HG02884 (cell line): ENCODE results near the gene PDE11A.

Experiments
- ATAC-seq: cut with Tn5 transposase; IDR thresholded peaks from one replicate; pipeline ENCODE4 v1.9.1; 2021; ENCODE audit warnings: mild to moderate bottlenecking, moderate library complexity; ENCODE audit not compliant: unreplicated experiment

PDE11A gene

DNA sequence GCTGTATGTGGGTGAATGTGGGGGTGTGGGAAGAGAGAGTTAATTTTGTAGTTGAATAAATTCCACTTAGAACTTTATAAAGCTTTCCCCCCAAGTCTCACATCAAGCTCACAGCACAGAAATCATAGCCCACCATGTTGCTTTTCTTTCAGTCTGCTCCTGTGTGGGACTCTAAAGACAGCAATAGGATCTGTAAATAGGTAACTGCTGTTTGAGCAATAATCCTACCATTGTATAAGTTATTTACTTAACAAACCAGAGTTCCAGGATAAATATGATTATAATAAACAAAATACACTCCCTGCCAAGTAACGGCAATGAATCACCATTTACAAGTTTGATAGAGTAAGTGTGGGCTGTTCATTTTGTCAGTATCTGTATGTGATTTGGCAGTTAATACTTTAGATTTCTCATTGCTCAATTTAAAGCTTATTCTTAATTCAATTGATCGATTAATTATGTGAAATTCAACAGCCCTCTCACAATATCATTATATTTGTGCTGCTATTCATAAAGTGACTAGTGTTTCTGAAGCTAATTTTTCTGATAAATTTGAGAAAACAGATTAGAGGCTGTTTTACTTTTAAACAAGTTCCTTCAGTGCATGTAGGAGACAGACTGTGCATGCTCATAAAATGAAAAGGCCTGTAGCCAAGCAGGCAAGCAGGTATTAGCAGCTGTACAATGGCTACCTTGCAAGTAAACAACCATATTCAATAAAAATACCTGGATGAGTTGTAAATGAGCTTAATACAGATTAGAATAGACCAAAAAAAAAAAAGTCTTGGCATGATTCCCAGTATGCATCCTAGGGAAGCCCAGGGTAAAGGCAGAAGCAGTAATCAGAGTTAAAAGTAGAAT is 142.7 kb downstream of the PDE11A start:
- ATAC-seq: no peak

GRCh38 chr2:177923323-177923722 is 149.3 kb downstream of the PDE11A start:
- no peak for ATAC-seq

DNA sequence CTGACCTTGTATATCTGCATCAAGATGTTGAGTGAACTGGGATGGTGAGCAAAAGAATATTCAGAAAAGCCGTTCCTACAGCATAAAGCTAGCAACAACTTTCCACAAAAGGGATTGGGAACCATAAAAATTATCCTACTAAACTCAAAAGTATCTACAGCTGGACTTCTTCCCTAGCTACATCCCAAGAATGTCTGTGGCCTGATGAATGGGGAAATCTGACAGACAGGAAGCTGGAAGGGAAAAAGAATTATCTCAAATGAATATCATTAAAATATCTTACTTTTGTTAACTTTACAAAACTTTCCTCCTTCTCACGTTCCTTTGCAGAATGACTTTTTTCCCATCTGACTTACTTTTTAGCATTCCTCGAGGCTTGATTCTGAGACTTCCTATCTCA is 150.9 kb downstream of the PDE11A start:
- no peak for ATAC-seq

GRCh38 chr2:177917169-177917568 is 155.4 kb downstream of the PDE11A start:
- no peak for ATAC-seq

- no peak for ATAC-seq
Observed at GRCh38 chr2:177916342-177916741, 156.2 kb downstream of the PDE11A start.

DNA sequence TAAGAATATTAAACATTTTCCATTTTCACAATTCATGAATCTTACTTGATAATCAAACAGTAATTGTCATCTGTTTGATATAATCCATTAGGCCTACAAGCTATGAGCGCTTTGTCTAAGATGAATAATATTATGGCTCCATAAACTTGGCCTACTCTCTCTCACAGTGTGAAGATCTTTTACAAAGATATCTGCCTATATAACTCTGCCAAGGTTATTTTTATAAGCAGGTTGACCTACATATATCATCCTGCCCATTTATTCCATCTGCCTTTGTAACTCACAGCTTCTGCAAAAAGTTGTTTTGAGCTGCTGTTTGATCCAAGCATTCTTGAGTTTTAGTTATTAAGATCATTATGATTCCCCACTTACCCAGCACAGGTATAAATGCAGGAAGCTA is 158.3 kb downstream of the PDE11A start:
- ATAC-seq: no peak

DNA sequence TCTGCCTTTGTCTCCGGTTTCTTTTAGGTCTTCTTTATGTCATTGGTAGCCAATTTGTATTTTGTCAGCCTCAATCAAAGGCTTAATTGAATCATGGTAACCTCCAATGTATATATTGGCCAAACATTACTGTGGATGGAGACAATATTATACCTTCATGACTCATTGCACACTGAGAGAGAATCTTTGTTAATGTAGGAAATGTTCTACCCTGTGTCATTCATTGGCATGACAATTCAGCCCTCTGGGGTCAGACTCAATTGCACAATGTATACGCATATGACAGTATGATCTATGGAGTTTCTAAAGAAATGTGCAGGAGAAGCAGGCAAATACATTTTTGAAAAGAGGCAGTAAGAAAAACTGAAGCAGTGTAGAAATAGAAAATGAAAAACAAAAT is 162.6 kb downstream of the PDE11A start:
- ATAC-seq: no peak

DNA sequence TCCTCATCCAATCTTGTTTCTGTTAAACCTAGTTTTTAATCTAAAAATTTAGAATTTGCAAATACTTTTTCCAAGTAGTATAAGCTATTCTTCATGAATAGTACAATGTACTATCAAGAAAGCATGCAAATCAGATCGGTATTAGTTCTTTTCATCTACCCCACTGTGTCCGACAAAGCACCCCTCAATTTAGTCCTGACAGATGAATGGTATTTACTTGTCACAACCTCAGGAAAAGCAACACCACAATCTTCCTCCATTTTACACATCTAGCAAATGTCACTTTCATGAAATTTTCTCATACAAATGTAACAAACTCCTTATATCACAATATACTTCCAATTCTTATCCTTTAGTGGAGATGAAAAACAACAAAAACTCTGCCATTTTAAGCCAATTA is 163.8 kb downstream of the PDE11A start:
- ATAC-seq: no peak

DNA sequence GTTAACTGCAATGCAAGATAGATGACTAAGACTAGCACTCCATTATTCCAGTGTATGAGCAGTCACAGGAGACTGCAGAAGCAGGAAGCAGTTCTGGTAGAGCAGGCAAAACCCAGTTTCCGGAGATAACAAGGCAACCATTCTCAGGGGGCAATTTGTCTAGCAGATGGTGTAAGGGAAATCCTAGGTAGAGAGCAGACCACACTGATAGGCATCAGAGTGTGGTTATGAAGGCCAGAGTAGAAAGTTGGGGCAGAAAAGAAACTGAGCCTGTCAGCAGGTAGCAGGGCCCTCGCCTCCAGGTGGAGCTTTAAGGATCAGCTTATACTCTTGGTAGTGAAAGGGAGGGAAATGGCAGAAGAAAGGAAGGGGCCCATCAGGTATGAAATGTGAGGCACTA is 164.4 kb downstream of the PDE11A start:
- ATAC-seq: peak; percentile 28

DNA sequence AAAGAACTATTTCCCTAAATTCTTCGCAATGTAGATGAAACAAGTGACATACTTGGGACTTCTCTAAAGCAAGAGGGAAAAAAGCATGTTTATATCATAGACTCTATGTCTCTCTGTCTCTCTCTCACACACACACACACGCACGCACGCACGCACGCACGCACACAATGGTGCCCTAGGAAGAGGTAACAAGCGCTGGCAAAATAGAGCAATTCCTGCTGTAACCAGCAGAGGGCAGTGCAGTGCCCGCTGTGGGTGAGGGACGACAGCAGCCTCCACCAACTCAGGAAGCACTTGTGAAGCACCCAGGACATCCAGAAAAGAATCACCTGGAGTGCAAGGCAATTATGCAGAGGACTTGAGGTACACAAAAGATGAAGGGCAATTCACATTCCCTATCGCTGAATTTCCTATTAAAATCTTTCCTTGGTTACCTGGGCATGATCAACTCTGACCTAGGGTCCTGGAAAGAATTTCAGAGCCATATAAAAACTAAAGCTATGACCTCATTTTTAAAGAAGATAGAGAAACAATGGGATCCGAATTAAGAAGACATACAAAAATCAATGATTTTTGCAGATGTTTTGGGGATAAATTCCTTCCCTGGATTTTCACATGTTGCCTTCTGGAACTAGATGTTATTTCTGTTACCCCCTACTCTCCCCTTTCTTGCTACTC is 166.4 kb downstream of the PDE11A start:
- peak; percentile 90 for ATAC-seq

DNA sequence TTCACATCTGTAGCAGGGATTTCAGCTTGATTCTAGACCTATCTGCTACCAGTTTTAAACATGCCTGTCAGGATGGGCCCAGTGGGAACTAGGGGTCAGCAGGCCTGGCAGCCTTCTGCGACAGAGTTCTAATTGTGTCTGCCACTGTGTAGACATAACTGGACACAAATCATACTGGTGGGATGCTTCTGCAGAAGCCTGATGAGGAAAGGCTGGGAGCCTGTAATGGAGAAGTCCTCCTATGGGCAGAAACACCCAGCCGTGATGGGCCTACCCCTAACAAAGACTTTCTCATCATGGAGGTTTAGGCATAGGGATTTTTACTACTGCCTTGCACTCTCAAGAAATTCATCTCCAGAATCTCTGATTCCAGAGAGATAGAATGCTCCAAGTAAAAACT is 166.9 kb downstream of the PDE11A start:
- no peak for ATAC-seq

- no peak for ATAC-seq
Observed at GRCh38 chr2:177902395-177903163, 170.0 kb downstream of the PDE11A start.

- ATAC-seq: no peak
Observed at GRCh38 chr2:177900082-177900481, 172.5 kb downstream of the PDE11A start.

GRCh38 chr2:177897278-177897677 is 175.3 kb downstream of the PDE11A start:
- no peak for ATAC-seq

- ATAC-seq: no peak
Observed at GRCh38 chr2:177896587-177896986, 176.0 kb downstream of the PDE11A start.

GRCh38 chr2:177894546-177894945 is 178.0 kb downstream of the PDE11A start:
- ATAC-seq: no peak

DNA sequence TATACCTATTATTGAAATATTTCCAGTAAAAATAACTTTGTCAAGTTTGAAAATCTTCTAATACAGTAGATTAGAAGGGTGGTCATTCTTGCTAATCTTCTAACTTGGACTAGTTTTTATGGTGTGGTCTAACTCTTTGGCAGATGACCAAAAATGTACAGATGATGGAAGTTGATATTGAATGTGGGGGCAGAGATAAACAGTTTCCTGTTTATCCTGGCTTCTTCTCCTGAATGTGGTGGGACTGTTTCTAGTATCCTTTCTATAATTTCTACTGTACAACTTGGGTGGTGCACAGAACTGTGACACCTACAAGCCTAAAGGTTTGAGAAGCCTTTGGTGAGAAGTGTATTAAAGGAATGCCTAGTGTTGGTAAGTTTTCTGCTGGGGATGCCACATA is 178.7 kb downstream of the PDE11A start:
- ATAC-seq: no peak

GRCh38 chr2:177891533-177891932 is 181.0 kb downstream of the PDE11A start:
- no peak for ATAC-seq

GRCh38 chr2:177889818-177890460 is 182.6 kb downstream of the PDE11A start:
- no peak for ATAC-seq

DNA sequence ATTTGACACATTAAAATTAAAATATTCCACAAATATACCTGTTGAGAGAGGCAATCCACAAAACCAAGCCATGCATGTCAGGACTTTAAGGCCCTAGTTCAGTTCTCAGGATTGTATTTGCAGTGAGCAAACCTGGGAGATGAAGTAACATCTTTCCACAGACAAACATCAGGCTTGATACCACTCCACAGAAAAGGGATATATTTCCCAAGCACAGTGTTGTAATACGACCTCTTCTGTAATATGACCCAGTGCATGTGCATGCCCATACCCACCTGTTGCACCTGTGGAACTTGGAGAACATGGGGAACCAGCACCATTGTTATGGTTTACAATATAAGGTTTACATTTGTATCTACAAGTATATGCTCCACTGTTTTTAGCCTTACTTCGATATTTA is 184.0 kb downstream of the PDE11A start:
- no peak for ATAC-seq

GRCh38 chr2:177887722-177888121 is 184.9 kb downstream of the PDE11A start:
- no peak for ATAC-seq
